ENCODE results near the gene SLC39A5. TPM values are rescaled to one million over a fixed set of nuclear protein-coding genes. Genes with fewer than 3 reads are reported as not detected.

SLC39A5 gene
- total RNA-seq, 4 donors from 2014 or later: not detected

- Histone ChIP-seq H3K9me3 (no peaks in the 10 kb centered on the region), H3K27ac (no peak overlapping the region), H3K36me3 (peaks cover 93 to 96% of the 10 kb centered on the region in 2 donors), H3K4me1 (no peaks in the 10 kb centered on the region), H3K27me3 (no peaks in the 10 kb centered on the region), H3K4me3 (replicated peaks in 1 of 3) (no peak overlapping the region)
- 96% methylated on average over 8 of the region's 8 CpGs for WGBS, 2 donors
- no peak for TF ChIP-seq CTCF (IDR thresholded peaks at IDR 0.05)
- TF ChIP-seq POLR2A (IDR thresholded peaks at IDR 0.05): no peak
- DNase-seq: no peak
- intact Hi-C loops (cut with DNase I): no loop called here
Observed at GRCh38 chr12:56248711-56249110, 18.9 kb downstream of the SLC39A5 start.

GRCh38 chr12:56252649-56253048 lies 22.8 kb downstream of the SLC39A5 start:
- no peak for DNase-seq
- H3K4me3 ChIP-seq (replicated peaks in 1 of 3): no peak overlapping the region
- no peaks in the 10 kb centered on the region for H3K9me3 ChIP-seq
- peaks cover 76% of the 10 kb centered on the region in 2 donors for H3K36me3 ChIP-seq
- TF ChIP-seq POLR2A (IDR thresholded peaks at IDR 0.05) (no peak), CTCF (IDR thresholded peaks at IDR 0.05) (no peak)
- H3K4me1 ChIP-seq: peaks cover 7 to 14% of the 10 kb centered on the region in 2 donors
- no peak overlapping the region for H3K27ac ChIP-seq
- intact Hi-C loops (cut with DNase I): no loop called here
- 88 to 95% methylated on average over 3 of the region's 3 CpGs for WGBS, 2 donors
- H3K27me3 ChIP-seq: no peaks in the 10 kb centered on the region

- no peak for DNase-seq
Observed at GRCh38 chr12:56253091-56253490, 23.2 kb downstream of the SLC39A5 start.

GRCh38 chr12:56255671-56256070 lies 25.8 kb downstream of the SLC39A5 start:
- 72 to 79% methylated on average over 7 of the region's 7 CpGs for WGBS, 2 donors

More at GRCh38 chr12:56253091-56253490, 23.2 kb downstream of the SLC39A5 start:
- Histone ChIP-seq H3K27me3 (no peaks in the 10 kb centered on the region), H3K36me3 (peaks cover 71% of the 10 kb centered on the region in 2 donors), H3K27ac (no peak overlapping the region), H3K9me3 (no peaks in the 10 kb centered on the region), H3K4me3 (replicated peaks in 1 of 3) (no peak overlapping the region), H3K4me1 (peaks cover 7 to 14% of the 10 kb centered on the region in 2 donors)
- no peak for TF ChIP-seq POLR2A (IDR thresholded peaks at IDR 0.05)
- TF ChIP-seq CTCF (IDR thresholded peaks at IDR 0.05): no peak
- 92 to 99% methylated on average over 10 to 11 of the region's 11 CpGs for WGBS, 2 donors
- intact Hi-C loops (cut with DNase I): no loop called here

More at GRCh38 chr12:56255671-56256070, 25.8 kb downstream of the SLC39A5 start:
- Histone ChIP-seq H3K27me3 (no peaks in the 10 kb centered on the region), H3K4me3 (replicated peaks in 1 of 3) (no peak overlapping the region), H3K4me1 (peaks cover 10 to 20% of the 10 kb centered on the region in 2 donors), H3K9me3 (no peaks in the 10 kb centered on the region), H3K36me3 (peaks cover 47 to 48% of the 10 kb centered on the region in 2 donors), H3K27ac (no peak overlapping the region)
- no peak for DNase-seq
- intact Hi-C loops (cut with DNase I): no loop called here
- TF ChIP-seq CTCF (IDR thresholded peaks at IDR 0.05) (no peak), POLR2A (IDR thresholded peaks at IDR 0.05) (no peak)
